ES-I3 (cell line): ENCODE data around the gene TAF5.
"Not testable (repeated sequence)": the region's sequence is repeated elsewhere in the genome, so short reads cannot be mapped to it uniquely, and the experiment has no call there.

Source experiments
- H3K36me3 ChIP-seq: 2 replicates; pipeline ENCODE4 v1.6.1; 2013; ENCODE audit warnings: mild to moderate bottlenecking, low read length, control low read depth, moderate library complexity; ENCODE audit not compliant: insufficient read depth
- H3K4me1 ChIP-seq: 2 replicates; pipeline ENCODE4 v1.6.1; 2013; ENCODE audit warnings: mild to moderate bottlenecking, control low read depth, low read length; ENCODE audit not compliant: insufficient read depth
- H3K9ac ChIP-seq: 2 replicates; pipeline ENCODE4 v1.6.1; 2013; ENCODE audit warnings: low read depth, mild to moderate bottlenecking, low read length, moderate library complexity
- H3K9me3 ChIP-seq: 2 replicates; pipeline ENCODE4 v1.6.1; 2013; ENCODE audit warnings: mild to moderate bottlenecking, low read length, moderate library complexity; ENCODE audit not compliant: control insufficient read depth, insufficient read depth

The TAF5 gene

GRCh38 chr10:103374263-103374662, 6.5 kb downstream of the TAF5 start:
- H3K9ac ChIP-seq = no peak overlapping the region
- no peaks in the 10 kb centered on the region for H3K4me1 ChIP-seq
- no peaks in the 10 kb centered on the region; the same call in 1 of the 2 replicates for H3K36me3 ChIP-seq
- H3K9me3 ChIP-seq = no peaks in the 10 kb centered on the region

- Histone ChIP-seq H3K4me1 (no peaks in the 10 kb centered on the region), H3K9ac (no peak overlapping the region), H3K36me3 (no peaks in the 10 kb centered on the region; the same call in 1 of the 2 replicates), H3K9me3 (no peaks in the 10 kb centered on the region)
Observed at GRCh38 chr10:103382769-103383168, 15.0 kb downstream of the TAF5 start.

- Histone ChIP-seq H3K4me1 (peaks cover 4% of the 10 kb centered on the region), H3K9ac (no peak overlapping the region), H3K36me3 (peaks cover 25% of the 10 kb centered on the region), H3K9me3 (no peaks in the 10 kb centered on the region)
Observed at GRCh38 chr10:103394180-103394579, 26.4 kb downstream of the TAF5 start.

GRCh38 chr10:103395754-103396066, 27.9 kb downstream of the TAF5 start:
- Histone ChIP-seq H3K4me1 (peaks cover 4% of the 10 kb centered on the region), H3K36me3 (peaks cover 30% of the 10 kb centered on the region), H3K9ac (peak overlapping the region; percentile 97), H3K9me3 (no peaks in the 10 kb centered on the region)

GRCh38 chr10:103396067-103396788, 28.5 kb downstream of the TAF5 start, which contains the start of the genes ATP5MK and PDCD11:
Gene ATP5MK (minus strand): TSS chr10:103396475. CDS start chr10:103392457, 4,018 bp downstream.
Gene PDCD11 (plus strand): TSS chr10:103396626. CDS start chr10:103398427, 1,801 bp downstream.
- peaks cover 4% of the 10 kb centered on the region for H3K4me1 ChIP-seq
- H3K9me3 ChIP-seq = no peaks in the 10 kb centered on the region
- H3K9ac ChIP-seq = peak within 1 kb of the TSS; percentile 97
- peaks cover 29% of the 10 kb centered on the region for H3K36me3 ChIP-seq

GRCh38 chr10:103396789-103397087, 29.0 kb downstream of the TAF5 start:
- Histone ChIP-seq H3K9ac (peak overlapping the region; percentile 97), H3K9me3 (no peaks in the 10 kb centered on the region), H3K36me3 (peaks cover 29% of the 10 kb centered on the region), H3K4me1 (peaks cover 4% of the 10 kb centered on the region)

- Histone ChIP-seq H3K36me3 (peaks cover 28% of the 10 kb centered on the region), H3K9ac (peak overlapping the region; percentile 97), H3K9me3 (no peaks in the 10 kb centered on the region), H3K4me1 (peaks cover 4% of the 10 kb centered on the region)
Observed at GRCh38 chr10:103397191-103397825, 29.5 kb downstream of the TAF5 start.

GRCh38 chr10:103413564-103413963, 45.8 kb downstream of the TAF5 start:
- Histone ChIP-seq H3K9ac (no peak overlapping the region), H3K4me1 (no peaks in the 10 kb centered on the region), H3K36me3 (peaks cover 66% of the 10 kb centered on the region), H3K9me3 (no peaks in the 10 kb centered on the region)

GRCh38 chr10:103415581-103415980, 47.8 kb downstream of the TAF5 start:
- H3K9me3 ChIP-seq = no peaks in the 10 kb centered on the region
- no peaks in the 10 kb centered on the region for H3K4me1 ChIP-seq
- no peak overlapping the region for H3K9ac ChIP-seq
- peaks cover 68% of the 10 kb centered on the region for H3K36me3 ChIP-seq

GRCh38 chr10:103416436-103417147, 48.8 kb downstream of the TAF5 start:
- Histone ChIP-seq H3K9me3 (no peaks in the 10 kb centered on the region), H3K9ac (no peak overlapping the region), H3K4me1 (no peaks in the 10 kb centered on the region), H3K36me3 (peaks cover 65% of the 10 kb centered on the region)

GRCh38 chr10:103417148-103417469, 49.3 kb downstream of the TAF5 start:
- peaks cover 63% of the 10 kb centered on the region for H3K36me3 ChIP-seq
- H3K4me1 ChIP-seq, H3K9me3 ChIP-seq, H3K9ac ChIP-seq: not testable (repeated sequence)

- Histone ChIP-seq H3K9me3 (no peaks in the 10 kb centered on the region), H3K36me3 (peaks cover 66% of the 10 kb centered on the region), H3K9ac (no peak overlapping the region), H3K4me1 (no peaks in the 10 kb centered on the region)
Observed at GRCh38 chr10:103417601-103418000, 49.8 kb downstream of the TAF5 start.

- H3K9ac ChIP-seq = no peak overlapping the region
- H3K36me3 ChIP-seq = peaks cover 60% of the 10 kb centered on the region
- no peaks in the 10 kb centered on the region for H3K4me1 ChIP-seq
- H3K9me3 ChIP-seq = no peaks in the 10 kb centered on the region
Observed at GRCh38 chr10:103419101-103419500, 51.3 kb downstream of the TAF5 start.

- Histone ChIP-seq H3K9me3 (no peaks in the 10 kb centered on the region), H3K4me1 (no peaks in the 10 kb centered on the region), H3K36me3 (peaks cover 39% of the 10 kb centered on the region), H3K9ac (no peak overlapping the region)
Observed at GRCh38 chr10:103423748-103424147, 56.0 kb downstream of the TAF5 start.

GRCh38 chr10:103427866-103428265, 60.1 kb downstream of the TAF5 start:
- Histone ChIP-seq H3K9me3 (no peaks in the 10 kb centered on the region), H3K4me1 (no peaks in the 10 kb centered on the region), H3K36me3 (peaks cover 38% of the 10 kb centered on the region), H3K9ac (no peak overlapping the region)
